HG02943 (cell line): ENCODE measurements around the gene ARHGEF28.

Experiments used
- ATAC-seq: cut with Tn5 transposase; IDR thresholded peaks from one replicate; pipeline ENCODE4 v1.9.1; 2021; ENCODE audit warnings: mild to moderate bottlenecking, low read depth, moderate library complexity; ENCODE audit not compliant: unreplicated experiment

ARHGEF28 gene

DNA sequence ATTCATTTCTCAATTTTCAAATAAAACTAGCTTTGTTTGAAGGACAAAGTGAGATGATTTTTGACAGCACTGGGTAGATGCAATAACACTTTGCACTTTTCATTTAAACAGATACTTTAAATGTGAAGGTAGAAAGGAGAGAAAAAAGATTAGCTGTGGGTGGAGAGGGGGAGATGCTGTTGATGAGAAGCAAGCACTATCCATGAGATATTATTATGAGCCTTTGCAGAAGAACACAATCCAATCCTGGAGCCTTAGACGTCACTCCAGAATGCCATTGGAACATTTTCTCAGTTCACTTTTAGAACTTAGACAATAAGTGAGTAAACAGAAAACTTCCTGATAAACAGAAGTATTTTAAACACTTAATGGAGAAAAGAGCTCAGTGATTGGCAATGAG lies 351.1 kb downstream of the ARHGEF28 start:
- ATAC-seq = no peak

DNA sequence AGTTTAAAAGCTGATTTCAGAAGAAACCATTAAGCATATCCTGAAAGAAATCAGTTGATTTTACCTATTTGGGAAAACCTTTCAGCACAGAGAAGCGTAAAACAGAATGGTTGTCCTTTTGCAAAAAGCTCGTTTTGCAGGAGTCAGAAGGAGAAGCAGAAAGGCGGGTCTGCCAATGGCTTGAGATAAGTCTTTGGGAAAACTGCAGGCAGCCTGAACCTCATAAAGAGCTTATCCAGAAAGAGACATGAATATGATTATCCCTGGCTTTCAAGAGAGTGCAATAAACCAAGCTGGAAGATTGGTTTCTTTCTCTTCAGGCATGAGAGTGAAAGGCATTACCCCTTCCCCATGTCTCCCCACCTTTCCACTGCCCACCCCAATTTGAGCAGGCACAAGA lies 353.3 kb downstream of the ARHGEF28 start:
- ATAC-seq = no peak

DNA sequence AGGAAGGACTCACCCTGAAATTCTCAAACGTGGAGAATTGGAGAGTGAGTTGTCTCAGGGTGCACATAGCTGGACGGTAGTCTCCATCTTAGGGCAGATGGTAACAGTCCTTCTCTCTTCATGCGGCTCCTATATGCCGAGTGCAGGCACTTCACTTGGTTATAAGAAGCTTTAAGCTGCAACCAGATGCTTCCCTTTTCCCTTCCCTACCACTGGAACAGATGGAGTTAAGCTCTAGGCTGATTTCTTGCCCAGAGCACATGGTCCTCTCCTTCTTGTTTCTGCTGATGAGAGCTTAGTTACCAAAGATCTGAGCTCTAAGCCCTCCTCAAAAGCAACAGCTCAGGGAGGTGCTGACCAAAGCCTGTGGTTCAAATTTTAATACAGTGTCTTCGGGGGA lies 355.7 kb downstream of the ARHGEF28 start:
- no peak for ATAC-seq

DNA sequence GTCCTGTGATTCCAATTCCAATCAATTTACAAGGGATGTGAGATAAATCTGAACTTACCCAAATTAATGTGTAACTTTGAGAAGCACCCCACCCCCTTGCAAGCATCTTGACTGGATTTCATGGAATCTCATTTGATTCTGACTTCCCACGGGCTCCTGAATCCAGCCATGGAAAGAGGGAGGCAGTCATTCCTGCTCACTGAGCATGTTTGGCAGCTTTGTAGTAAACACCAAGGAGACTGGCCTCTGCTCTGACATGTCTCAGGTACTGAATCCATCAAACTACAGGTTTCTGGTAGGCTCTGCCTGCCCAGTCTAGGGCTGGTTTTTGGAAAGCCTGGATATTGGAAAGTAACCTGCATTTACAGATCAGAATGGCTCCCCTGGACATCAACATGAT lies 357.6 kb downstream of the ARHGEF28 start:
- no peak for ATAC-seq

DNA sequence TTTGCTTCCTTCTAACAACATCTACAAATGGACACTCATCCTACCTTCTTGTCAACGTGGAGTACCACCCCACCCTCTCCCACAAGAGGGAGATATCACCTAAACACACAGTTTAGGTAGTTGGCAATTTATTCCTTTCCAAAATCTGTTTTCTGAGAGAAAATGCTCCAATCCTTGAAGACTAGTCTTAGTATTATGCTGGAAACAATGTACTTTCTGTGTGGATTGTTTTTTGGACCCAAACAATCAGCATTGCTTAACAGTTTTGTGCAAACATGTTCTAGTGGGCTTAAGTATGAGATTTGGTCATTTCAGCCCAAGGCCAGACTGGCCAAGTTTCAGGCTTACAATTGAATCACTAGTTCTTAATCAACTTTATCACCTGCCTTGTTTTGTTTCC lies 359.1 kb downstream of the ARHGEF28 start:
- no peak for ATAC-seq

DNA sequence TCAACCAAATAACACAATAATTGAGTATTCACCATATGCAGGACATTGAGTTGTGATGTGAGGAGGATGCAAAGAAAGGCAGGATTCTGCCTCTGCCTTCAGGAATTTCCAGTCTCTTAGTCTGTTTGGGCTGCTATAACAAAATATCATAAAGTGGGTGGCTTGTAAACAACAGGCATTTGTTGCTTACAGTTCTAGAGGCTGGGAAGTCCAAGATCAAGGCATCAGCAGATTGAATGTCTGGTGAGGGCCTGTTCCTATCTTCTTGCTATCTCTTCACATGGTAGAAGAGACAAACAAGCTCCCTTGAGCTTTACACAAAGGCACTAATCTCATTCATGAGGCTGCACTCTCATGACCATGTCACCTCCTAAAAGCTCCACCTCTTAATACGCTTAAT lies 360.7 kb downstream of the ARHGEF28 start:
- ATAC-seq = no peak

DNA sequence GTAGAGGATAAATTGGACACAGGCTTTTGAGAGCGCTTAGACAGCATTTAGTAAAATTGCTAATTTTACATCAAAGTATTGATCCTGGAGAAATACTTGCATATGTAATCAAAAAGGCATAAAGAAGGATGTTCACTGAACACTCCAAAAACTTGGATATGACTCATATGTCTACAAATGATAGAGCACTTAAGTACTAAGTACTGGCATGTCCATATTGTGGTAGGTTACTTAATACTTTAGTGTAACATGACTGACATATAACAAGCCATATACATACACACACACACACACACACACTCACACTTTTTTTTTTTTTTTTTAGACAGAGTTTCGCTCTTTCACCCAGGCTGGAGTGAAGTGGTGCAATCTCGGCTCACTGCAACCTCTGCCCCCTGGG lies 361.9 kb downstream of the ARHGEF28 start:
- no peak for ATAC-seq

DNA sequence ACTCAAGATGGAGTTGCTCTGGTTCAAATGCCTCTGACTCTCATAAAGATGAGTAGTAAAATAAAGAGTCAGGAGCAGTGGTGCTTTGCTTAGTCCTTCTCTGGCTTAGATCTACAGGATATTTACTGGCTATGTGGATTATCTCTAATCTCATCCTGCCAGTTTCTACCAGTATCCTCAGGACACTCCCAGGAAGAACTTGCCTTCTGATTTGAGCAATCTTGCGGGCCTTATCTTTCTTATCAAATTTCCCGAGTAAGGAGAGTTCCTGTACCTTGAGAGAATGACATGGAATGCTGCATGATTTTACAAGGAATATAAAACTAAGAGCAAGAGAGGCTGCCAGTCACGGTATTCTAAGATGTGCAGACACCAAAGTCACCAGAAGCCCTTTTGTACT lies 364.0 kb downstream of the ARHGEF28 start:
- no peak for ATAC-seq
